GM10248 (cell line): Measurements from ENCODE around the gene SMIM14.
A peak's percentile ranks its signal among the peaks of the same experiment; 100 is the strongest.
"Not testable (repeated sequence)": the region's sequence is repeated elsewhere in the genome, so short reads cannot be mapped to it uniquely, and the experiment has no call there.

Source experiments
- CTCF ChIA-PET: fragments of 300-600 bp; sonication (Branson Sonifier 250); formaldehyde crosslinking; extraction: SDS; loops from one replicate; lab custom pipeline; 2021; ENCODE audit warnings: antibody characterized with exemption; lab: Yijun Ruan, JAX
- POLR2A ChIA-PET: fragments of 350-650 bp; sonication (Branson Sonifier 250); formaldehyde crosslinking; extraction: SDS; loops from one replicate; lab custom pipeline; 2020; ENCODE audit warnings: antibody characterized with exemption; lab: Yijun Ruan, JAX
- DNase-seq: peaks from one replicate; pipeline ENCODE4 v3.0.0; 2012; ENCODE audit errors: extremely low spot score
- TF ChIP-seq, protein P1 (sequence below): IDR thresholded peaks from 2 replicates; pipeline ENCODE4 v1.5.1; 2012; ENCODE audit warnings: mild to moderate bottlenecking, low read depth; ENCODE audit errors: extremely low read depth, missing control alignments, control extremely low read depth

Gene SMIM14

DNA sequence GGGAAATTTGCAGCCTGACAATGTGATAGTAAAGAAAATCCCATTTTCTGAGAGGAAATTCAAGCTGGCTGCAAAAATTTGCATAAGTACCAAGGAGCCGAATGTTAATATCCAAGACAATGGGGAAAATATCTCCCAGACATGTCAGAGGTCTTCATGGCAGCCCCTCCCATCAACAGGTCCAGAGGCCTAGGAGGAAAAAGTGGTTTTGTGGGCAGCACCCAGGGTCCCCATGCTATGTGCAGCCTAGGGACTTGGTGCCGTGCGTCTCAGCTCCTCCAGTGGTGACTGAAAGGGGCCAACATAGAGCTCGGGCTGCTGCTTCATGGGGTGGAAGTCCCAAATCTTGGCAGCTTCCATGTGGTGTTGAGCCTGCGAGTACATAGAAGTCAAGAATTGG, 105.1 kb downstream of the SMIM14 start:
- ChIA-PET CTCF (no interaction called here), POLR2A (no interaction called here)
- DNase-seq, result no peak
- TF ChIP-seq, protein P1, sequence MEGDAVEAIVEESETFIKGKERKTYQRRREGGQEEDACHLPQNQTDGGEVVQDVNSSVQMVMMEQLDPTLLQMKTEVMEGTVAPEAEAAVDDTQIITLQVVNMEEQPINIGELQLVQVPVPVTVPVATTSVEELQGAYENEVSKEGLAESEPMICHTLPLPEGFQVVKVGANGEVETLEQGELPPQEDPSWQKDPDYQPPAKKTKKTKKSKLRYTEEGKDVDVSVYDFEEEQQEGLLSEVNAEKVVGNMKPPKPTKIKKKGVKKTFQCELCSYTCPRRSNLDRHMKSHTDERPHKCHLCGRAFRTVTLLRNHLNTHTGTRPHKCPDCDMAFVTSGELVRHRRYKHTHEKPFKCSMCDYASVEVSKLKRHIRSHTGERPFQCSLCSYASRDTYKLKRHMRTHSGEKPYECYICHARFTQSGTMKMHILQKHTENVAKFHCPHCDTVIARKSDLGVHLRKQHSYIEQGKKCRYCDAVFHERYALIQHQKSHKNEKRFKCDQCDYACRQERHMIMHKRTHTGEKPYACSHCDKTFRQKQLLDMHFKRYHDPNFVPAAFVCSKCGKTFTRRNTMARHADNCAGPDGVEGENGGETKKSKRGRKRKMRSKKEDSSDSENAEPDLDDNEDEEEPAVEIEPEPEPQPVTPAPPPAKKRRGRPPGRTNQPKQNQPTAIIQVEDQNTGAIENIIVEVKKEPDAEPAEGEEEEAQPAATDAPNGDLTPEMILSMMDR, result no peak

DNA sequence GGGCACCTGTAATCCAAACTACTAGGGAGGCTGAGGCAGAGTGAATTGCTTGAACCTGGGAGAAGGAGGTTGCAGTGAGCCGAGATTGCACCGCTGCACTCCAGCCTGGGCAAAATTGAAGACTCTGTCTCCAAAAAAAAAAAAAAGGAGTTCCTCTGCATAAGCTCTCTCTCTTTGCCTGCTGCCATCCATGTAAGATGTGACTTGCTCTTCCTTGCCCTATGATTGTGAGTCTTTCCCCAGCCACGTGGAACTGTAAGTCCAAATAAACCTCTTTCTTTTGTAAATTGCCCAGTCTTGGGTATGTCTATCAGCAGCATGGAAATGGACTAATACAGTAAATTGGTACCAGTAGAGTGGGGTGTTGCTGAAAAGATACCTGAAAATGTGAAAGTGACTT, 106.4 kb downstream of the SMIM14 start:
- CTCF ChIA-PET, DNase-seq, POLR2A ChIA-PET: not testable (repeated sequence)

DNA sequence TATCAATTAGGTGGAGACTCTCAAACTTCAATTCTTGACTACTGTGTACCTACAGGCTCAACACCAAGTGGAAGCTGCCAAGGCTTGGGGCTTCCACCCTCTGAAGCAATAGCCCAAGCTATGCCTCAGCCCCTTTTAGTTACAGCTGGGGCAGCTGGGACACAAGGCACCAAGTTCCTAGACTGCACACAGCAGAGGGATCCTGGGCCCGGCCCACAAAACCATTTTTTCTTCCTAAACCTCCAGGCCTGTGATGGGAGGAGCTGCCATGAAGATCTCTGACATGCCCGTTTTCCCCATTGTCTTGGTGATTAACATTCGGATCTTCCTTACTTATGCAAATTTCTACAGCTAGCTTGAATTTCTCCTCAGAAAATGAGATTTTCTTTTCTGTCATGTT, 108.0 kb downstream of the SMIM14 start:
- TF ChIP-seq, protein P1, result no peak
- CTCF ChIA-PET, result no interaction called here
- POLR2A ChIA-PET, result no interaction called here
- DNase-seq, result no peak

DNA sequence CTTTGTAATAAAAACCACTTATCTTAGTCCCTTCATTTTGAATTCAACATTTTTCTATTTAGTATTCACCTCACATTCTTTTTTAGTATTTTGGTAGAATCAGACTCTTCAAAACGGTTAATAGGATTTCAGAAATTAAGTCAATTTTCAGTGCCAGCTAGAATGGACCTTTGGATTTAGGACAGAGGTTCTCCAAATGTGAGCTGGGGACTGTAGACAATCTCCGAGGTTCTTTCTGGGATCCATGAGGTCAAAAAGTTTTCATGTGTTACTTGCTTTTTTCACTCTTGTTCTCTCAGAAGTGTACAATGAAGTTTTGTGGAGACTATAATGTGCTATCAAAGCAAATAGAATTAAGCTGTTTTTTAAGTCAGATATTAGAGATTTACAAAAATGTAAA, 109.1 kb downstream of the SMIM14 start:
- DNase-seq, result no peak
- CTCF ChIA-PET, result interaction anchor here (1.1 kb wide), 1 partner anchor 9 kb away, joined by 4 read pairs; no protein-coding TSS in a partner anchor
- POLR2A ChIA-PET, result no interaction called here
- TF ChIP-seq, protein P1, result no peak

DNA sequence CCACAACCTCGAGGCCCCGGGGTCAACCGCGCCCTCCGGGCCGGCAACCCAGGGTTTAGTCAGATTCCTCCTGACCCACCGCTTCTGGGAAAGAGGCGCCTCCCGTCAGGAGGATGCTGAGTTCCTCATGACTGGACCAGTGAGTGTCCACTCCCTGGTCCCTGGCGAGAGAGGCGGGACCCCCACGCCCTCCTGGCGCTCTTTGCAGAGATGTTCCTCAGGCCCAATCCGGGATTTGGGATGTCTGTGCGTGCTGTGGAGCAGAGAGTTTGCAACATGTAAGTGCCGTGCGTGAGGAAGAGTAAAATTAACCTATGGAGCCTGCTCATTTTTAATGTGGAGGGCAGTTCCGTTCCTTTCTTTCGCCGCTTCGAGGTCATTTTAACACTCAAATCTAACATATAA, 110.6 kb downstream of the SMIM14 start:
- TF ChIP-seq, protein P1, result no peak
- DNase-seq, result no peak
- CTCF ChIA-PET, result interaction anchor here (0.8 kb wide), 1 partner anchor 110 kb away, joined by 4 read pairs; no protein-coding TSS in a partner anchor
- POLR2A ChIA-PET, result no interaction called here

DNA sequence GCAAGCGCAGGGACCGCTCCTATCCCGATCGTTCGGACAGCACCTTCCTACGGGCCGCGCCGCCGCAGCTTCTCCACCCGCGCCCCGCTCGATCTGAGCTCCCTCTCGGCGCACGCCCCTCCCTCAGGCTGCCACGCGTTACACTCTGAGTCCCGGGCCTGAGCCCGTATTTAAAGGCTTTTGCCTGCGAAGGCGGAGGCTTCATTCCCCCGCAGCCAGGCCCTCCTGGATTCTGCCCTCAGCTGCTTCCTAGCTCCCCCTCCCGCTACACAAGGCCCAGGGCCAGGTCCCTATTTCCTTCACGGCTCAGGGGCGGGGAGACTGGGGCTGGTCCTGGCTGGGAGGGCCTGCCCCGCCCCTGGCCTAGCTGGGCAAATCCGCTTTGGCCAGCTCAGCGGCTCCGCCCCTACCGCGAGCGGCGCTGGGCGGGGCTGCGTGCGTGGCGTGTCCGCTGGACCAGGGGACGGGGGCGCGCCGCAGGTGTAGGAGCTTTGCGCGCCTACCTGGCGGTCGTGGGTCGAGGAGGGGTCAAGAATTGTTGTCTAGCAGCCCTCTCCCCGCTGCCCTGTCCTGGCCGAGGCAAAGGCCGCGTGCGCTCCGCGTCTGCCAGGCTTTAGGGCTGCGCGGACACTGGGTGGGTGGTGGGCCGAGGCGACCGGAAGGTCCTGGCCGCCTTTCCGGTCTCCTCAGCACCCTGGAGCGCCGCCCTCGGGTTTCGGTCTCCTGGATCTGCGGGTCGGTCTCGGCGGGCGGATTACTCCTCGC, 111.2 kb downstream of the SMIM14 start, which contains the start of gene UGDH:
UGDH (minus strand) TSS at position 144 of the 765 bp plus-strand sequence. CDS start 5,927 bp downstream, outside the sequence.
- CTCF ChIA-PET, result interaction anchor here (0.7 to 1.0 kb wide), 4 partner anchors 16 to 419 kb away, joined by 3 to 4 read pairs (median 3); no protein-coding TSS in a partner anchor
- TF ChIP-seq, protein P1, result peak; percentile 35
- DNase-seq, result peak; percentile 99
- POLR2A ChIA-PET, result interaction anchor here (0.5 to 1.2 kb wide), 4 partner anchors 98 to 127 kb away, joined by 3 to 5 read pairs (median 5); partner anchors contain the start of gene SMIM14
